ENCODE results near the gene CRYGD.

Gene CRYGD

DNA sequence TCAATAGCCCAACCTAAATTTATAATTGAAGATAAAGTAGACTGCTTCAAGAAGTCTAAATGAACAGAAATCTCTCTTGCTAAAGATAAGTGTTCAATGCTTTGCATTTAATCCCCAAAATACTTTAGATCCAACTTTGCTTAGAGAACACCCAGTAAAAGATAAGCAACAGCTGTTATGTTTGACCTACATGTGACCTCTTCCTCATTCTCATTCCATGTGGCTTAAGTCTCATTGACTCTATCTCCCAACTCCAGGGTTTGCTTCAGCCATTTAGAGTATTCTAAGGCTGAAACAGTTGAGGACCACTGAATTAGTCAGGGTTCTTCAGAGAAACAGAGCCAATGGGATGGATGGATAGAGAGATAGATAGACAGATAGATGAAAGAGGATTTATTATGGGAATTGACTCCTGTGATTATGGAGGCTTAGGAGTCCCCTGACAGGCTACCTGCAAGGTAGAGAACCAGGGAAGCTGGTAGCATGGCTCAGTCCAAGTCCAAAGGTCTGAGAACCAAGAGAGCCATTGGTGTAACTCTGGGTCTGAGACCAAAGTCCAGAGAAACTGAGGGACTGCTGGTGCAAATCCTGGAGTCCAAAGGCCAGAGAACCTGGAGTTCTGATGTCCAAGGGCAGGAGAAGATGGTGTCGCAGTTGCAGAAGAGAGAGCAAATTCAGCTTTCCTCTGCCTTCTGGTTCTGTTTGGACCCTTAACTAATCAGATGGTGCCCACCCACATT, 32.1 kb downstream of the CRYGD start:
- no peak overlapping the region for H3K4me3 ChIP-seq (ENCODE audit: insufficient read depth, low read depth, low read length, poor library complexity, severe bottlenecking)
- no peaks in the 10 kb centered on the region for H3K36me3 ChIP-seq (ENCODE audit: control insufficient read depth, insufficient read depth, low read length)
- DNase-seq: no peak
- no peak overlapping the region for H3K27ac ChIP-seq (ENCODE audit: insufficient read depth, low read length, poor library complexity, severe bottlenecking)
- H3K27me3 ChIP-seq (replicated peaks; ENCODE audit: control insufficient read depth, insufficient read depth, low read length, poor library complexity, severe bottlenecking): no peaks in the 10 kb centered on the region
- H3K9me3 ChIP-seq (ENCODE audit: control insufficient read depth, low read length): no peaks in the 10 kb centered on the region
- H3K4me1 ChIP-seq (ENCODE audit: control insufficient read depth, insufficient read depth, low read length, poor library complexity, severe bottlenecking): no peaks in the 10 kb centered on the region

DNA sequence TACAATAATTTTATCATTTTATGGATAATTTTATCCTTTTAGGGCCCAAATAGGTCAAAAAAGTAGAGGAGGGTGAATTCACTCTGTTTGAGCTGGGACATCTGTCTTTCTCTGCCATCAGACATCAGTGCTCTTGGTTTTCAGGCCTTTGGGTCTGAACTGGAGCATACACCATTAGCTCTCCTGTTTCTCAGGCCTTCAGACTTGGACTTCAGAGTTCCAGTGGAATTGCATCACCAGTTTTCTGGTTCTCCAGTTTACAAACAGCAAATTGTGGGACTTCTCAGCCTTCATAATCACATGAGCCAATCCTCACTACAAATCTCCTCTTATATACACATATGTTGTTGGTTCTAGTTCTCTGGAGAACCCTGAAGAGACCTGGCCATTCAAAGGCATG, 33.9 kb downstream of the CRYGD start:
- H3K4me3 ChIP-seq (ENCODE audit: insufficient read depth, low read depth, low read length, poor library complexity, severe bottlenecking): no peak overlapping the region
- no peak for DNase-seq
- H3K4me1 ChIP-seq (ENCODE audit: control insufficient read depth, insufficient read depth, low read length, poor library complexity, severe bottlenecking): no peaks in the 10 kb centered on the region
- H3K27me3 ChIP-seq (replicated peaks; ENCODE audit: control insufficient read depth, insufficient read depth, low read length, poor library complexity, severe bottlenecking): no peaks in the 10 kb centered on the region
- H3K27ac ChIP-seq (ENCODE audit: insufficient read depth, low read length, poor library complexity, severe bottlenecking): no peak overlapping the region
- no peaks in the 10 kb centered on the region for H3K9me3 ChIP-seq (ENCODE audit: control insufficient read depth, low read length)
- no peaks in the 10 kb centered on the region for H3K36me3 ChIP-seq (ENCODE audit: control insufficient read depth, insufficient read depth, low read length)

DNA sequence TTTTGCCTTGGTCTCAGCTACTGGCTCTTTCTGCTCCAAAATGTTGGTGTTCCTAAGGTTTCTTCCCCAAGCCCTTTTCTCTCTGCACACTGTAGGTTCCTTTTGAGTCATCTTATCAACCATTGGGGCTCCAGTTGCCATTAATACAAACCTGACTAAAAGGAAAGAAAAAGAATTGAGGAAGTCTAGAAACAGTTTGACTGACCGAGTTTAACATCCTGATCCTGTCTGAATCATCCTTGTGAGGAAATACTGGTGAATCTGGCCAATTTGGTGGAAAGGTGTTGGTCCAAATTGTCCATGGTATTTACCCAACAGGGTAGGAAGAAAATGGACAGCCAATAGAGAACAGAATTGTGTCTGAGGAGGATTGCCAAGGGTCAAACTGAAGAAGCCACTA, 38.3 kb downstream of the CRYGD start:
- no peaks in the 10 kb centered on the region for H3K4me1 ChIP-seq (ENCODE audit: control insufficient read depth, insufficient read depth, low read length, poor library complexity, severe bottlenecking)
- no peaks in the 10 kb centered on the region for H3K27me3 ChIP-seq (replicated peaks; ENCODE audit: control insufficient read depth, insufficient read depth, low read length, poor library complexity, severe bottlenecking)
- no peaks in the 10 kb centered on the region for H3K36me3 ChIP-seq (ENCODE audit: control insufficient read depth, insufficient read depth, low read length)
- no peaks in the 10 kb centered on the region for H3K9me3 ChIP-seq (ENCODE audit: control insufficient read depth, low read length)
- no peak for DNase-seq
- no peak overlapping the region for H3K4me3 ChIP-seq (ENCODE audit: insufficient read depth, low read depth, low read length, poor library complexity, severe bottlenecking)
- no peak overlapping the region for H3K27ac ChIP-seq (ENCODE audit: insufficient read depth, low read length, poor library complexity, severe bottlenecking)

DNA sequence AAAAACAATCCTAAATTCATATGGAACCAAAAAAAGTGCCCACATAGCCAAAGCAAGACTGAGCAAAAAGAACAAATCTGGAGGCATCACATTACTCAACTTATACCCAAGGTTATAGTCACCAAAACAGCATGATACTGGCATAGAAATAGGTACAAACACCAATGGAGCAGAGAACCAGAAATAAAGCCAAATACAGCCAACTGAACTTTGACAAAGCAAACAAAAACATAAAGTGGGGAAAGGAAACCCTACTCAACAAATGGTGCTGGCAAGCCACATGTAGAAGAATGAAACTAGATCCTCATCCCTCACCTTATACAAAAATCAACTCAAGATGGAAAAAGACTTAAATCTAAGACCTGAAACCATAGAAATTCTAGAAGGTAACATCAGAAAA, 40.5 kb downstream of the CRYGD start:
- Histone ChIP-seq H3K4me3 (ENCODE audit: insufficient read depth, low read depth, low read length, poor library complexity, severe bottlenecking) (no peak overlapping the region), H3K4me1 (ENCODE audit: control insufficient read depth, insufficient read depth, low read length, poor library complexity, severe bottlenecking) (no peaks in the 10 kb centered on the region), H3K36me3 (ENCODE audit: control insufficient read depth, insufficient read depth, low read length) (no peaks in the 10 kb centered on the region), H3K27me3 (replicated peaks; ENCODE audit: control insufficient read depth, insufficient read depth, low read length, poor library complexity, severe bottlenecking) (no peaks in the 10 kb centered on the region), H3K9me3 (ENCODE audit: control insufficient read depth, low read length) (no peaks in the 10 kb centered on the region), H3K27ac (ENCODE audit: insufficient read depth, low read length, poor library complexity, severe bottlenecking) (no peak overlapping the region)
- DNase-seq: no peak

DNA sequence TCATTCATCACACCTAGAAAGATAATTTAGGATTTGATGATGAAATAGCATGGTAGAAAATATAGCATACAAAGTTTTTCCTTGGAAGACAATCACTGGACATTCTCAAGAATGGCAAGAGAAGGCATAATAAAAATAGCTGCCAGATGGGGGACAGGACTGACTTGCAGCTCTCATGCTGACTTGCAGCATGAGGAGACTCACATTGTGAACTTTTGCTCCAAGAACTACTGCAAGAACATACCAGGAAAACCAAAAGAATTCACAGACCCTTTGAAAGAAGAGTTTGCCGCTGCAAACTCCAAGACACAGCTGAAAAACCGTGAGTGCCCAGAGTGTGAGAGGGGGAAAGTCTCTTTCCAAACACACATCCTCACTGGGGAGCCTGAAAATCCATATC, 47.0 kb downstream of the CRYGD start:
- Histone ChIP-seq H3K36me3 (ENCODE audit: control insufficient read depth, insufficient read depth, low read length) (no peaks in the 10 kb centered on the region), H3K27ac (ENCODE audit: insufficient read depth, low read length, poor library complexity, severe bottlenecking) (no peak overlapping the region), H3K4me3 (ENCODE audit: insufficient read depth, low read depth, low read length, poor library complexity, severe bottlenecking) (no peak overlapping the region), H3K9me3 (ENCODE audit: control insufficient read depth, low read length) (no peaks in the 10 kb centered on the region), H3K27me3 (replicated peaks; ENCODE audit: control insufficient read depth, insufficient read depth, low read length, poor library complexity, severe bottlenecking) (peaks cover 3% of the 10 kb centered on the region), H3K4me1 (ENCODE audit: control insufficient read depth, insufficient read depth, low read length, poor library complexity, severe bottlenecking) (no peaks in the 10 kb centered on the region)
- DNase-seq: no peak

DNA sequence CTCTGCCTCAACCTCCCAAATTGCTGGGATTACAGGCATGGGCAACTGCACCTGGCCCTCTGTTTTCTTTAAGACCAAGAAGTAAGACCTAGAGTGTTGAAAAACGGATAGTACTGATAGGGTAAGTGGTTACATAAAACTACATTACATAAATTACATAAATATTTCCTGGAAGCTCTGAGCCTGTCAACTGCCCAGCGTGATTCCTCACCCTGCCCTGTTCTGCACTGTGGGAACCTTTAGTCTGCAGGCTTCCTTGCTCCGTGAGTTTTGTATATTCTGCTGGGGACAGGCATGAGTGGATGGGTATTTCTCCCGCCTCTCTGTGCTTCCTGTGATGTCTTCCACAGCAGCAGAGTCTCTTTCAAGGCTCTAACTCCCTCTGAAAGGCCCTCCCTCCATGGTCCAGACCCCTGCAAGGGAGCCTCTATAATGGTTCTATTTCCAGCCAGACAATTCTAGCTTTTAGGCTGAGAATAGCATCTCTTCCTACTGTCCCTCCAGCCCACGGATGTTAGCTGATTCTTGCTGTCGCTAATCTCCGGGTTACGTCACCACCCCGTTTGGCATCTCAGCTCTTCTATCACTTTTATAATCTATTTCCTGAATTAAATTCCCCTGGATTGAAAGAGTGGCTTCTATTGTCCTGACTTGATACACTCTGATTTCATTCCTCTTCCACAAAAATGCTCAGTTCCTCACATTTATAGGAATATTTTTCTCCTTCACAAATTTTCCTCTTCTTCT, 49.5 kb downstream of the CRYGD start:
- H3K4me1 ChIP-seq (ENCODE audit: control insufficient read depth, insufficient read depth, low read length, poor library complexity, severe bottlenecking): no peaks in the 10 kb centered on the region
- peaks cover 3% of the 10 kb centered on the region for H3K27me3 ChIP-seq (replicated peaks; ENCODE audit: control insufficient read depth, insufficient read depth, low read length, poor library complexity, severe bottlenecking)
- no peak for DNase-seq
- H3K4me3 ChIP-seq (ENCODE audit: insufficient read depth, low read depth, low read length, poor library complexity, severe bottlenecking): no peak overlapping the region
- no peaks in the 10 kb centered on the region for H3K9me3 ChIP-seq (ENCODE audit: control insufficient read depth, low read length)
- no peak overlapping the region for H3K27ac ChIP-seq (ENCODE audit: insufficient read depth, low read length, poor library complexity, severe bottlenecking)
- H3K36me3 ChIP-seq (ENCODE audit: control insufficient read depth, insufficient read depth, low read length): no peaks in the 10 kb centered on the region

DNA sequence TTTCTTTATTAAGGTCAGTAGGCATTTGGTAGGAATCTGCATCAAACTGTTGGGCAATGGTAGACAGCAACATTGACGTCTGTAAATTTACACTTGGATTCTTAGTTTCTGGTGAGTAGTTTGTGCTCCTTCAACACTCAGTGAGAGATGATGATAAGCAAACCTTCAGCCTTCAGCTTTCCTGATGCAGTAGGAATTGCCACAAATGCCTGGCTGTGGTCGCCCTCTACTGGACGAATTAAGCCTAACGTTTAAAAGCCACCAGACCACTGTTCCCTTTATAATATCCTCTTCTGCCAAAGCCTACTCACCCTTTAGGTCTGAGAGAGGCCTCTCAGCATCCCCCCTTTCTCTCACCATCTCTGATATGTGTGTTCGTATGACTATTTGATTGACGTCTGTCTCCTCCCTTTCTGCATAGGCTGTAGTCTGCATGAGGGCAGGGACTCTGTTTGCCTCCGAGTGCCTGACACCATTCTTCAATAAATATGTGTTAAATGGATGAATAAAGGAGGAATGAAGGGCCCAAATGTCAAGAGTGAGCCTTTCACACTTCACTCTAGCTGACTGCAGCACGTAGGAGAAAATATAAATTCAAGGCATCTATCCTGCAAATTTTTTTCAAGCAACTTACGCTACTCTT, 52.0 kb downstream of the CRYGD start:
- peak in 2 of 3 donors; percentile 1 to 36 for DNase-seq
- Histone ChIP-seq H3K36me3 (ENCODE audit: control insufficient read depth, insufficient read depth, low read length) (no peaks in the 10 kb centered on the region), H3K4me1 (ENCODE audit: control insufficient read depth, insufficient read depth, low read length, poor library complexity, severe bottlenecking) (no peaks in the 10 kb centered on the region), H3K27me3 (replicated peaks; ENCODE audit: control insufficient read depth, insufficient read depth, low read length, poor library complexity, severe bottlenecking) (peaks cover 3% of the 10 kb centered on the region), H3K4me3 (ENCODE audit: insufficient read depth, low read depth, low read length, poor library complexity, severe bottlenecking) (no peak overlapping the region), H3K27ac (ENCODE audit: insufficient read depth, low read length, poor library complexity, severe bottlenecking) (no peak overlapping the region), H3K9me3 (ENCODE audit: control insufficient read depth, low read length) (no peaks in the 10 kb centered on the region)

Measured in effector memory CD4-positive, alpha-beta T cell (primary cell).